Prostate gland (tissue), 2 donors: ENCODE measurements around the gene HS3ST3B1.

ENCODE experiments used
- CTCF ChIP-seq, 4 experiments: fragments of 200-600 bp in 2 of 4; fragments of 450-650 bp in 2 of 4; sonication (generic) in 2 of 4; IDR thresholded peaks; 1 replicate in 3 of 4; 2 replicates in 1 of 4; pipeline ENCODE4 v1.5.1; 2016 to 2019; ENCODE audit warnings: antibody characterized with exemption in 4 of 4, mild to moderate bottlenecking in 2 of 4, moderate library complexity in 2 of 4
- POLR2A ChIP-seq: fragments of 450-650 bp; IDR thresholded peaks from one replicate; pipeline ENCODE4 v1.6.1; 2016; ENCODE audit warnings: antibody characterized with exemption, mild to moderate bottlenecking
- POLR2AphosphoS5 ChIP-seq: sonication (generic); formaldehyde crosslinking; IDR thresholded peaks from one replicate; pipeline ENCODE4 v1.6.1; 2017; ENCODE audit warnings: antibody characterized with exemption

- TF ChIP-seq CTCF (IDR thresholded peaks at IDR 0.05) (no peak), POLR2A (no peak), POLR2AphosphoS5 (no peak)
These were observed 11.7 kb upstream of the HS3ST3B1 start for GRCh38 chr17:14289162-14289561.
